ENCODE data around the gene LYPD6B. TPM values are rescaled to one million over a fixed set of nuclear protein-coding genes. Genes with fewer than 3 reads are reported as not detected.

The LYPD6B gene
- total RNA-seq, 2 donors from 2014 or later = 9.3 to 9.9 TPM

DNA sequence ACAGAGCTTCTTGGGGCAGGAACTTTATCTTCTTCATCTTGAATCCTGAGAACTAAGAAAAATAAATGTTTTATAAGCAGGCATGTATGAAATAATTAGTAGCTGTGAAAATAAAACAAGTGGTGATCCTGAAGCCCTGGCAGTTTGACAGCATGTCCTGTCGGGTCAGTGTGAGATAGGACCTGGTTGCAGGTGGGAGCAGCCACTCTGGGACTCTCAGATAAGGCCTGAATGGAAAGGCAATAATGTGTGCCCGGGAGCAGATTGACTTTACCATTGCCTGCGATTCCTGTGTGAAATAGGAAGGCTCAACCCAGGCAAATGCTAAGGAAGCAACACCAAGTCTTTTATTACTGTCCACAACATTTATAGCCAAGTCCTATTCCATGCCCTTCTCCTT, 132.4 kb downstream of the LYPD6B start:
- no peaks in the 10 kb centered on the region for H3K27me3 ChIP-seq
- H3K36me3 ChIP-seq (replicated peaks in 1 of 2; ENCODE audit: insufficient read depth in 1 of 2, low read depth in 2 of 2) = no peaks in the 10 kb centered on the region
- WGBS, 2 donors = 22 to 45% methylated on average over 3 of the region's 3 CpGs
- no peak overlapping the region for H3K4me3 ChIP-seq
- ATAC-seq (no peak), DNase-seq (peak; percentile 13 to 40 (median 17))
- H3K27ac ChIP-seq = peak overlapping the region in 1 of 4 donors; percentile 69
- TF ChIP-seq, protein P1, sequence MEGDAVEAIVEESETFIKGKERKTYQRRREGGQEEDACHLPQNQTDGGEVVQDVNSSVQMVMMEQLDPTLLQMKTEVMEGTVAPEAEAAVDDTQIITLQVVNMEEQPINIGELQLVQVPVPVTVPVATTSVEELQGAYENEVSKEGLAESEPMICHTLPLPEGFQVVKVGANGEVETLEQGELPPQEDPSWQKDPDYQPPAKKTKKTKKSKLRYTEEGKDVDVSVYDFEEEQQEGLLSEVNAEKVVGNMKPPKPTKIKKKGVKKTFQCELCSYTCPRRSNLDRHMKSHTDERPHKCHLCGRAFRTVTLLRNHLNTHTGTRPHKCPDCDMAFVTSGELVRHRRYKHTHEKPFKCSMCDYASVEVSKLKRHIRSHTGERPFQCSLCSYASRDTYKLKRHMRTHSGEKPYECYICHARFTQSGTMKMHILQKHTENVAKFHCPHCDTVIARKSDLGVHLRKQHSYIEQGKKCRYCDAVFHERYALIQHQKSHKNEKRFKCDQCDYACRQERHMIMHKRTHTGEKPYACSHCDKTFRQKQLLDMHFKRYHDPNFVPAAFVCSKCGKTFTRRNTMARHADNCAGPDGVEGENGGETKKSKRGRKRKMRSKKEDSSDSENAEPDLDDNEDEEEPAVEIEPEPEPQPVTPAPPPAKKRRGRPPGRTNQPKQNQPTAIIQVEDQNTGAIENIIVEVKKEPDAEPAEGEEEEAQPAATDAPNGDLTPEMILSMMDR (IDR thresholded peaks at IDR 0.05) = no peak
- TF ChIP-seq POLR2A (IDR thresholded peaks at IDR 0.05) = no peak
- intact Hi-C loops (cut with DNase I) = no loop called here
- no peaks in the 10 kb centered on the region for H3K9me3 ChIP-seq
- H3K4me1 ChIP-seq = peaks cover 33% of the 10 kb centered on the region

DNA sequence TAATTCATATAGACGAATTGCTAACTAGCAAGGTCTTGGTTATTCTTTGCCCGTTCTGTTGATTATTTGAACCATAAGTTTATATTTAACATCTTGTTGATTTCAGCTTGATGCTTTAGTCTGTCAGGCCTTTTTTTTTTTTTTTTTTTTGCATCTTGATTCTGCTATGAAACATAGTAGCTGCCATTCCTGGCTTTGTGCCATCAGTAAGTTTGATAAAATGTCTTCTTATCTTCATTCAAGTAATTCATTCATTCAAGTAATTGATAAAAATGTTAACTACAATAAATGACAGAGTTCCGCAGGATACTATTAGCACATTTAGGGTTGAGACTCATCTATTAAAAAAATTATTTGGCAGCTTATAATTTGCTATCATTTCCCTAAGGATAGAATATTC, 134.7 kb downstream of the LYPD6B start:
- Histone ChIP-seq H3K9me3 (no peaks in the 10 kb centered on the region), H3K4me1 (peaks cover 33% of the 10 kb centered on the region), H3K27me3 (no peaks in the 10 kb centered on the region), H3K27ac (no peak overlapping the region), H3K36me3 (replicated peaks in 1 of 2; ENCODE audit: insufficient read depth in 1 of 2, low read depth in 2 of 2) (no peaks in the 10 kb centered on the region), H3K4me3 (no peak overlapping the region)
- TF ChIP-seq, protein P1 (IDR thresholded peaks at IDR 0.05) = no peak
- TF ChIP-seq POLR2A (IDR thresholded peaks at IDR 0.05) = no peak
- DNase-seq (no peak), ATAC-seq (no peak)
- 52 to 57% methylated on average over 3 of the region's 3 CpGs for WGBS, 2 donors
- intact Hi-C loops (cut with DNase I) = no loop called here

- no peak for ATAC-seq
- H3K4me1 ChIP-seq = peaks cover 5% of the 10 kb centered on the region
- H3K27me3 ChIP-seq = no peaks in the 10 kb centered on the region
- H3K36me3 ChIP-seq (replicated peaks in 1 of 2; ENCODE audit: insufficient read depth in 1 of 2, low read depth in 2 of 2) = no peaks in the 10 kb centered on the region
- no peak overlapping the region for H3K4me3 ChIP-seq
- DNase-seq = no peak
- no peaks in the 10 kb centered on the region for H3K9me3 ChIP-seq
- no peak overlapping the region for H3K27ac ChIP-seq
- 93 to 100% methylated on average over 2 of the region's 2 CpGs for WGBS, 2 donors
- TF ChIP-seq POLR2A (IDR thresholded peaks at IDR 0.05) = no peak
- TF ChIP-seq, protein P1 (IDR thresholded peaks at IDR 0.05) = no peak
- intact Hi-C loops (cut with DNase I) = no loop called here
These were observed 137.5 kb downstream of the LYPD6B start for GRCh38 chr2:149175956-149176355.

GRCh38 chr2:149178612-149179011, 140.1 kb downstream of the LYPD6B start:
- intact Hi-C loops (cut with DNase I) = no loop called here
- Histone ChIP-seq H3K36me3 (replicated peaks in 1 of 2; ENCODE audit: insufficient read depth in 1 of 2, low read depth in 2 of 2) (no peaks in the 10 kb centered on the region), H3K27ac (no peak overlapping the region), H3K27me3 (no peaks in the 10 kb centered on the region), H3K9me3 (no peaks in the 10 kb centered on the region), H3K4me1 (no peaks in the 10 kb centered on the region), H3K4me3 (no peak overlapping the region)
- no peak for DNase-seq
- 92 to 93% methylated on average over 5 of the region's 5 CpGs for WGBS, 2 donors
- TF ChIP-seq POLR2A (IDR thresholded peaks at IDR 0.05) = no peak
- TF ChIP-seq, protein P1 (IDR thresholded peaks at IDR 0.05) = no peak
- no peak for ATAC-seq

DNA sequence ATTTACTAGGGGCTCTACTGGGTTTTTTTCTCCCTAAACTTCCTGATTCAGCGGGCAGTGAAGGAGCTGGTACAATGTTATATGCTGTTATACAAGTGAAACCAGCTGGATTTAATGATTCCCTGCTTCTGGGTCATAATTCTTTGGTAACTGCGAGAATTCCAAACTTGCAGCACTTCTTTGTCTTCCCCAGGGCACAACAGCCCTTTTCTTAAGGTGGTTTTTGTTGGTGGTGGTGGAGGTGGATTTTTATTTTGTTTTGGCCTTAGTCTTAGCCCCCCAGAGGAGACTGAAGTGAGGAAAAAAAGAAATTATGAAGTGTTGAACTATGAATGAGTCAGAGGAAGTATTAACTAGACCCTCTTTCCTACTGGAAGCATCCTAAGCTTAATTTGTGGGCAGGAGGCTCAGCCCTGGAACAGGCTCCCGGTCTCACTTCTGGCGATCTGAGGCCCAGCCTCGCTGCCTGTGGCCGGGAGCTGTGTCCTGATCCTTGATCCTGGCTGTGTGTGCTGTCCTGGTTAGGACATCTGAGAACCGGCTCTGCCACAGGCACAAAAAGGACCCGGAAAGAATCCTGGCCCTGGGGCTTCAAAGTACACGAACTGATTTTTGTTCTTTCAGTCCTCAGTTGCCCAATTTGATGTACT, 141.9 kb downstream of the LYPD6B start:
- Histone ChIP-seq H3K27me3 (no peaks in the 10 kb centered on the region), H3K36me3 (replicated peaks in 1 of 2; ENCODE audit: insufficient read depth in 1 of 2, low read depth in 2 of 2) (no peaks in the 10 kb centered on the region), H3K27ac (no peak overlapping the region), H3K4me1 (no peaks in the 10 kb centered on the region), H3K4me3 (no peak overlapping the region), H3K9me3 (no peaks in the 10 kb centered on the region)
- TF ChIP-seq, protein P1 (IDR thresholded peaks at IDR 0.05) = no peak
- ATAC-seq (no peak), DNase-seq (no peak)
- intact Hi-C loops (cut with DNase I) = no loop called here
- 85 to 95% methylated on average over 9 of the region's 9 CpGs for WGBS, 2 donors

All from body of pancreas (tissue), 4 donors.